Psoas muscle (tissue), 8 donors: Measurements from ENCODE around the gene DLAT. TPM values are rescaled to one million over a fixed set of nuclear protein-coding genes. Genes with fewer than 3 reads are reported as not detected.

ENCODE experiments used
- ATAC-seq, 4 donors: fragments of 200-7000 bp; cut with Tn5 transposase; one replicate each; pipeline ENCODE4 v1.9.1; 2020; ENCODE audit warnings: moderate library complexity in 3 of 4, mild to moderate bottlenecking in 2 of 4
- DNase-seq, 2 donors: peaks; one replicate each; pipeline ENCODE4 v3.0.0-alpha.2; 2020
- H3K27ac ChIP-seq: fragments of 200-600 bp; one replicate; pipeline ENCODE4 v1.8.0; 2022
- H3K27me3 ChIP-seq, 3 donors: fragments of 200-600 bp in 1 of 3; one replicate each; pipeline versions ENCODE4 v1.6.1 to v1.8.0; 2013 to 2022; ENCODE audit warnings: low read length in 2 of 3, mild to moderate bottlenecking in 2 of 3, moderate library complexity in 1 of 3; ENCODE audit not compliant: insufficient read depth in 3 of 3
- H3K36me3 ChIP-seq, 2 donors: fragments of 200-600 bp in 1 of 2; one replicate each; pipeline versions ENCODE4 v1.6.1 to v1.8.0; 2013 to 2022; ENCODE audit warnings: low read depth in 1 of 2, mild to moderate bottlenecking in 1 of 2, moderate library complexity in 1 of 2; ENCODE audit not compliant: insufficient read depth in 1 of 2
- H3K4me1 ChIP-seq: fragments of 200-600 bp; one replicate; pipeline ENCODE4 v1.8.0; 2022
- H3K4me3 ChIP-seq: fragments of 200-600 bp; one replicate; pipeline ENCODE4 v1.8.0; 2022; ENCODE audit warnings: mild to moderate bottlenecking
- H3K9me3 ChIP-seq: fragments of 200-600 bp; one replicate; pipeline ENCODE4 v1.8.0; 2022
- WGBS, 3 donors: extraction: QIAGEN DNeasy Blood & Tissue Kit; methylation state at CpG; one replicate each; pipeline versions ENCODE4 v1.1.6 to v1.1.7; 2013; 5-methylcytosine and 5-hydroxymethylcytosine counted together
- intact Hi-C, 2 donors: fragments of 100-400 bp; cut with DNase I; formaldehyde crosslinking; loops; one replicate each; pipeline versions ENCODE4 v1.11.0 to v1.14.2; 2022
- polyA plus RNA-seq, 3 donors: library from polyadenylated mRNA; stranded (reverse); fragments of 200-250 nt; gene quantifications; one replicate each; pipeline ENCODE4 v1.2.3, GENCODE V29; 2013
- total RNA-seq, 4 donors: library from RNA; stranded (reverse); fragmentation: NEBNext Ultra II Directional in 2 of 4; extraction: Animal tissue kit (Norgen Biotek cat#: 25700) in 2 of 4; gene quantifications; one replicate each; pipeline versions ENCODE4 v1.2.1 to v1.2.4, GENCODE V29; 2021 to 2023
- TF ChIP-seq, protein P1 (sequence below): fragments of 200-600 bp; IDR thresholded peaks from one replicate; pipeline ENCODE4 v1.8.0; 2022; ENCODE audit warnings: antibody characterized with exemption
- donor health status: healthy with polysubstance abuse.
- donor health status: DM: no; HTN: no; CAD: no; lungs with moderate emphysema.
- donor health status: Bipolar disorder and iron deficiency.
- donor health status: healthy.
- donor health status: DM: yes; HTN: yes; CAD: no.
- donor health status: DM: no; HTN: no; CAD: no.
- donor health status: DM: no; HTN: no; CAD: no.
- donor health status: DM: yes; HTN: yes; CAD: no.

DLAT gene
- total and polyA plus RNA-seq, 7 donors = 49.8 to 167 (median 84.2) TPM

- WGBS, 3 donors = 82 to 91% (median 84%) methylated on average over 1 of the region's 1 CpG
- no peaks in the 10 kb centered on the region for H3K4me1 ChIP-seq
- no peak overlapping the region for H3K4me3 ChIP-seq
- H3K9me3 ChIP-seq = no peaks in the 10 kb centered on the region
- no peaks in the 10 kb centered on the region for H3K27me3 ChIP-seq
- DNase-seq (no peak), ATAC-seq (no peak)
- peaks cover 4 to 81% of the 10 kb centered on the region in 2 donors for H3K36me3 ChIP-seq
- intact Hi-C loops = no loop called here
- no peak overlapping the region for H3K27ac ChIP-seq
- TF ChIP-seq, protein P1, sequence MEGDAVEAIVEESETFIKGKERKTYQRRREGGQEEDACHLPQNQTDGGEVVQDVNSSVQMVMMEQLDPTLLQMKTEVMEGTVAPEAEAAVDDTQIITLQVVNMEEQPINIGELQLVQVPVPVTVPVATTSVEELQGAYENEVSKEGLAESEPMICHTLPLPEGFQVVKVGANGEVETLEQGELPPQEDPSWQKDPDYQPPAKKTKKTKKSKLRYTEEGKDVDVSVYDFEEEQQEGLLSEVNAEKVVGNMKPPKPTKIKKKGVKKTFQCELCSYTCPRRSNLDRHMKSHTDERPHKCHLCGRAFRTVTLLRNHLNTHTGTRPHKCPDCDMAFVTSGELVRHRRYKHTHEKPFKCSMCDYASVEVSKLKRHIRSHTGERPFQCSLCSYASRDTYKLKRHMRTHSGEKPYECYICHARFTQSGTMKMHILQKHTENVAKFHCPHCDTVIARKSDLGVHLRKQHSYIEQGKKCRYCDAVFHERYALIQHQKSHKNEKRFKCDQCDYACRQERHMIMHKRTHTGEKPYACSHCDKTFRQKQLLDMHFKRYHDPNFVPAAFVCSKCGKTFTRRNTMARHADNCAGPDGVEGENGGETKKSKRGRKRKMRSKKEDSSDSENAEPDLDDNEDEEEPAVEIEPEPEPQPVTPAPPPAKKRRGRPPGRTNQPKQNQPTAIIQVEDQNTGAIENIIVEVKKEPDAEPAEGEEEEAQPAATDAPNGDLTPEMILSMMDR = no peak
Observed at GRCh38 chr11:112062923-112063322, 37.7 kb downstream of the DLAT start.

- Histone ChIP-seq H3K9me3 (no peaks in the 10 kb centered on the region), H3K4me1 (peaks cover 14% of the 10 kb centered on the region), H3K27me3 (no peaks in the 10 kb centered on the region), H3K36me3 (peaks cover 9 to 42% of the 10 kb centered on the region in 2 donors), H3K4me3 (peak within 1 kb of the TSS; percentile 92), H3K27ac (peak within 1 kb of the TSS; percentile 94)
- 0% methylated on average over 41 to 43 of the region's 43 CpGs for WGBS, 3 donors
- peak; percentile 85 to 95 (median 88) for ATAC-seq
- intact Hi-C loops = loop anchor here in 1 of 2 donors (5.0 kb wide), 1 partner anchor 47 kb away; the partner anchor contains the start of gene DLAT
- TF ChIP-seq, protein P1 = no peak
- peak; percentile 73 to 84 for DNase-seq
Observed at GRCh38 chr11:112073941-112074811, 49.0 kb downstream of the DLAT start, which contains the start of the genes NKAPD1 and PIH1D2. NKAPD1 (plus strand) TSS chr11:112074299; CDS start chr11:112075575, 1,276 bp downstream. PIH1D2 (minus strand) TSS chr11:112074017; CDS start chr11:112073174, 843 bp downstream.

DNA sequence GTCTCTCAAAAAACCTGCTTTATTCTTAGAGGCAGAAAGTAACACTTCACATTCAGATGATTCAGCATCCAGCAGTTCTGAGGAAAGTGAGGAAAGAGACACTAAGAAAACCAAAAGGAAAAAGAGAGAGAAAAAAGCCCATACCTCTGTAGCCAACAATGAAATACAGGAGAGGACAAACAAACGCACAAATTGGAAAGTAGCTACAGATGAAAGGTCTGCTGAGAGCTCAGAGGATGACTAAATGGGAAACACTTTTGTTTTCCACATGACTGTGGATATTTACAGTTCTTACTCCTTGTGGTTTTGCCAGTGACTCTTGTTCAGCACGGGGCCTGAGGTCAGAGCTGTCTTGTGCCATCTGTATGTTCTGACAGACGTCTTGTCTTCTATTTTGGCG lies 57.5 kb downstream of the DLAT start:
- TF ChIP-seq, protein P1 = no peak
- intact Hi-C loops = no loop called here
- peaks cover 12% of the 10 kb centered on the region for H3K4me1 ChIP-seq
- no peaks in the 10 kb centered on the region for H3K9me3 ChIP-seq
- no peak overlapping the region for H3K4me3 ChIP-seq
- WGBS, 3 donors = 39 to 52% (median 44%) methylated on average over 4 of the region's 4 CpGs
- DNase-seq (no peak), ATAC-seq (peak; percentile 51 to 62 (median 56))
- no peaks in the 10 kb centered on the region for H3K27me3 ChIP-seq
- H3K27ac ChIP-seq = peak overlapping the region; percentile 88
- peaks cover 24 to 78% of the 10 kb centered on the region in 2 donors for H3K36me3 ChIP-seq

DNA sequence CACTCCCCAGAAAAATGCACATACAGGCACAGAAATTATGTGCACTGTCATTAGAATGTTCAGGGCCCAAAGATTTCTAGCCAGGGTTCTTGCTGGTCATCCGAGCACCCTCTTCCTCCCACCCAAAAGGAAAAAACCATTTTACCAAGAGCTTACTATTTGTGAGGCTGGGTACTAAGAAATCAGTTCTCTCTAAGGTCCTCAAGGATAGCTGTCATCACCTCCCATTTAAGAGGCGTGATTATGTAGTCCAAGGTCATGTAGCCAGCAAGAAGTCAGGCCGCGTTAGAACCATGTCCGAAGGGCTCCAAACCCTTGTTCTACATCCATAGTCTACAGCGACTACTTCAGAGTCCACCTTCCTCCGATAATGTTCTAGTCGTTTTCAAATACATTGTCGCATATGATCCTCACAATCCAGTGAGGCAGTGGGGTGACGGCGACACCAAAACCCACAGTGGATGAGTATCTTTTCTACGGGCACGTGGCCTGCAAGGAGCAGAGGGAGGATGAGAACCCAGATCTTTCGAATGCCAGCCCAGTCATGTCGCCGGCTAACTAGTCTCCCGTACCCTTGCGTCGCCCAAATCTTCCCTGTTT lies 60.7 kb downstream of the DLAT start:
- peaks cover 38% of the 10 kb centered on the region for H3K4me1 ChIP-seq
- H3K36me3 ChIP-seq = peaks cover 11 to 78% of the 10 kb centered on the region in 2 donors

More for the DNA sequence above, 60.7 kb downstream of the DLAT start:
- intact Hi-C loops = loop anchor here in 1 of 2 donors (5.0 kb wide), 1 partner anchor 159 kb away; no protein-coding TSS in a partner anchor
- peak in 1 of 2 donors; percentile 20 for DNase-seq
- Histone ChIP-seq H3K27ac (peak overlapping the region; percentile 88), H3K27me3 (no peaks in the 10 kb centered on the region), H3K4me3 (peak overlapping the region; percentile 93), H3K9me3 (no peaks in the 10 kb centered on the region)
- peak; percentile 37 to 65 (median 53) for ATAC-seq
- TF ChIP-seq, protein P1 = no peak
- WGBS, 3 donors = 2 to 4% (median 3%) methylated on average over 19 of the region's 19 CpGs
